NCI-H345 treated with DMSO at 0.1 percent for 48 hours (cell line): ENCODE results near the gene MDN1.
"Not testable (repeated sequence)": the region's sequence is repeated elsewhere in the genome, so short reads cannot be mapped to it uniquely, and the experiment has no call there.

ENCODE experiments used
- DNase-seq: peaks from one replicate; lab custom pipeline; 2025; ENCODE audit not compliant: unreplicated experiment; lab: John Stamatoyannopoulos, UW

The MDN1 gene, protein sequence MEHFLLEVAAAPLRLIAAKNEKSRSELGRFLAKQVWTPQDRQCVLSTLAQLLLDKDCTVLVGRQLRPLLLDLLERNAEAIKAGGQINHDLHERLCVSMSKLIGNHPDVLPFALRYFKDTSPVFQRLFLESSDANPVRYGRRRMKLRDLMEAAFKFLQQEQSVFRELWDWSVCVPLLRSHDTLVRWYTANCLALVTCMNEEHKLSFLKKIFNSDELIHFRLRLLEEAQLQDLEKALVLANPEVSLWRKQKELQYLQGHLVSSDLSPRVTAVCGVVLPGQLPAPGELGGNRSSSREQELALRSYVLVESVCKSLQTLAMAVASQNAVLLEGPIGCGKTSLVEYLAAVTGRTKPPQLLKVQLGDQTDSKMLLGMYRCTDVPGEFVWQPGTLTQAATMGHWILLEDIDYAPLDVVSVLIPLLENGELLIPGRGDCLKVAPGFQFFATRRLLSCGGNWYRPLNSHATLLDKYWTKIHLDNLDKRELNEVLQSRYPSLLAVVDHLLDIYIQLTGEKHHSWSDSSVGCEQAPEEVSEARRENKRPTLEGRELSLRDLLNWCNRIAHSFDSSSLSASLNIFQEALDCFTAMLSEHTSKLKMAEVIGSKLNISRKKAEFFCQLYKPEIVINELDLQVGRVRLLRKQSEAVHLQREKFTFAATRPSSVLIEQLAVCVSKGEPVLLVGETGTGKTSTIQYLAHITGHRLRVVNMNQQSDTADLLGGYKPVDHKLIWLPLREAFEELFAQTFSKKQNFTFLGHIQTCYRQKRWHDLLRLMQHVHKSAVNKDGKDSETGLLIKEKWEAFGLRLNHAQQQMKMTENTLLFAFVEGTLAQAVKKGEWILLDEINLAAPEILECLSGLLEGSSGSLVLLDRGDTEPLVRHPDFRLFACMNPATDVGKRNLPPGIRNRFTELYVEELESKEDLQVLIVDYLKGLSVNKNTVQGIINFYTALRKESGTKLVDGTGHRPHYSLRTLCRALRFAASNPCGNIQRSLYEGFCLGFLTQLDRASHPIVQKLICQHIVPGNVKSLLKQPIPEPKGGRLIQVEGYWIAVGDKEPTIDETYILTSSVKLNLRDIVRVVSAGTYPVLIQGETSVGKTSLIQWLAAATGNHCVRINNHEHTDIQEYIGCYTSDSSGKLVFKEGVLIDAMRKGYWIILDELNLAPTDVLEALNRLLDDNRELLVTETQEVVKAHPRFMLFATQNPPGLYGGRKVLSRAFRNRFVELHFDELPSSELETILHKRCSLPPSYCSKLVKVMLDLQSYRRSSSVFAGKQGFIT (N-terminal part only)

DNA sequence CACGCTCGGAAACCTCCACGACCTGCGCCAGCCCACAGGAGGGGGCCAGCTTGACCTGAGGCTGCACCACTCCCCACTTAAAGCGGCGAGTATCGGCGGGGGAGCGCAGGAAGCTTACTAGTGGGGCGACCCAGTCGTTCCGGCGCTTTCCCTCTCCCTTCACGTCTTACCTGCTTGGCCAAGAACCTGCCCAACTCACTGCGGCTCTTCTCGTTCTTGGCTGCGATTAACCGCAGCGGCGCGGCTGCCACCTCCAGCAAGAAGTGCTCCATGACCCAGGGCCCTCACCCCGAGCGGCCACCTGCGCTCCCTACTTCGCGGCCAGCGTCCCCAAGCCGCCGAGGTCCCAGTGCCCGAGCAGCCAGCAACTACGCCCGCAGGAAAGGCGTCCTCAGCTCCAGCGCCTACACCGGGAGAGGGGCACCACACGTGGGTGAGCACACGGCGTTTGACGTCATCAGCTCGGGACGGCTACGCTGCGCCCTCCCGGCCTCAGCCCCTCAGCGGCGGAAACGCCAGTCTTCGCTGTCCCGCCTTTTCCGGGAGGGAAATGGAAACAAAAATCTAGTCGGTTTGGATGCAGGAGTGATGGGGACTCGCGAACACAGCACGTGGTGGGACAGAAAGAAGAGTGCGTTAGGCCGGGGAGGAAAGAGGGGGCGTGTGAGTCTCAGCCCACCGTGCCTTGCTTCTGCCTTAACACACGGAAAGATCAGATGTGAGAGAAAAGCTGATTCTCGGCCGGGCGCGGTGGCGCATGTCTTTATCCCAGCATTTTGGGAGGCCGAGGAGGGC lies at the start of gene MDN1:
MDN1 (minus strand) TSS at position 459 of the 795 bp plus-strand sequence; CDS start at position 272, 187 bp downstream.
- DNase-seq = peak; percentile 93

DNA sequence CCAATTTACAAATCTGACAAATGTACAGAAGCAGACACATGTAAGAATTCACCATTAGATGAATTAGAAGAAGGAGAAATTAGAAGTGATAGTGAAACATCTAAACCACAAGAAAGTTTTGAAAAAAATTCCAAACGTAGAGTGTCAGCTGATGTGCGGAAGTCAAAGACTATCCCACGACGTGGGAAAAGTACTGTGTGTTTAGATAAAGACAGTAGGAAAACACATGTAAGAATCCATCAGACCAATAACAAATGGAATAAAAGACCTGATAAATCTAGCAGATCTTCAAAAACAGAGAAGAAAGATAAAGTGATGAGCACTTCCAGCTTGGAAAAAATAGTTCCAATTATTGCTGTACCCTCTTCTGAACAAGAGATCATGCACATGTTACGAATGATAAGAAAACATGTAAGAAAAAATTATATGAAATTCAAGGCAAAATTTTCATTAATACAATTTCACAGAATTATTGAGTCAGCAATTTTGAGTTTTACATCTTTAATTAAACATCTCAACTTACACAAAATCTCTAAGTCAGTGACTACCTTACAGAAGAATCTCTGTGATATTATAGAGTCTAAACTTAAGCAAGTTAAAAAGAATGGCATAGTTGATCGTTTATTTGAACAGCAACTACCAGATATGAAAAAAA lies 46.6 kb upstream of the MDN1 start:
- DNase-seq = no peak

DNA sequence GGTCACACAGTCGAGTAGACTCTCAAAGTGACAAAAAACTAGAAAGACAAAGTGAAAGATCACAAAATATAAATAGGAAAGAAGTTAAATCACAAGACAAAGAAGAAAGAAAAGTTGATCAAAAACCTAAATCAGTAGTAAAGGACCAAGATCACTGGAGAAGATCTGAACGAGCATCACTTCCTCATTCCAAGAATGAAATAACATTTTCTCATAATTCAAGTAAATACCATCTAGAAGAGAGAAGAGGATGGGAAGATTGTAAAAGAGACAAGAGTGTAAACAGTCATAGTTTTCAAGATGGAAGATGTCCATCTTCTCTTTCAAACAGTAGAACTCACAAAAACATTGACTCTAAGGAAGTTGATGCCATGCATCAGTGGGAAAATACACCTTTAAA lies 43.1 kb upstream of the MDN1 start:
- no peak for DNase-seq

DNA sequence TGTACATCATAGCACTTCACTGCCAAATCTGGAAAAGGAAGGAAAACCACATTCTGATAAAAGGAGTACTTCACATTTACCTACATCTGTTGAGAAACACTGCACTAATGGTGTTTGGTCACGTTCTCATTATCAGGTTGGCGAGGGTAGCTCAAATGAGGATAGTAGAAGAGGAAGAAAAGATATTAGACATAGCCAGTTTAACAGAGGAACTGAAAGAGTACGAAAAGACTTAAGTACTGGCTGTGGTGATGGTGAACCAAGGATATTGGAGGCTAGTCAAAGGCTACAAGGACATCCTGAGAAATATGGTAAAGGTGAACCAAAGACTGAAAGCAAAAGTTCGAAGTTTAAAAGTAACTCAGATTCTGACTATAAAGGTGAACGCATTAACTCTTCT lies 42.7 kb upstream of the MDN1 start:
- DNase-seq = no peak

DNA sequence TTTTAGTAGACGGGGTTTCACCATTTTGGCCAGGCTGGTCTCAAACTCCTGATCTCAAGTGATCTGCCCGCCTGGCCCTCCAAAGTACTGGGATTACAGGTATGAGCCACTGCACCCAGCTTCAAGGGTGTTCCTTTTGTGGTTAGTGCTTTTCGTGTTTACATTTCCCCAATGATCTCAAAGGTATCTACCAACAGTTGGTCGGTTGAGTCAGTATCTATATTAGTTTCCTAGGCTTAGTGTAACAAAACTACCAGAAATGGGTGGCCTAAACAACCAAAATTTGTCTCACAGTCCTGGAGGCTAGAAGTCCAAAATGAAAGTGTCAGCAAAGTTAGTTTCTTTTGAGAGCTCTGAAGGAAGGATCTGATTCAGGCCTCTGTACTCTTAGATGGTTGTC lies 40.1 kb upstream of the MDN1 start:
- no peak for DNase-seq

DNA sequence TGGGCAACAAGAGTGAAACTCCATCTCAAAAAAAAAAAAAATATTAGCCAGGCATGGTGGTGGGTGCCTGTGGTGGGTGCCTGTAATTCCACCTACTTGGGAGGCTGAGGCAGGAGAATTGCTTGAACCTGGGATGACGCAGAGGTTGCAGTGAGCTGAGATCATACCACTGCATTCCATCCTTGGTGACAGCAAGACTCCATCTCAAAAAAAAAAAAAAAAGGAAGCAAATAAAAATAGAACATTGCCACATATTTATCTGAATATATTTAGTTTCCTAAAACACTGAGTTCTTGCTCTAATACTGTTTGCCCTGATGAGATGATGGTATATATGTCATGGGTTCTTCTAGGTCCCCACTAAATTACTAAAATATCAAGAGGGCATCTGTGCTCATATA lies 38.4 kb upstream of the MDN1 start:
- DNase-seq = no peak

DNA sequence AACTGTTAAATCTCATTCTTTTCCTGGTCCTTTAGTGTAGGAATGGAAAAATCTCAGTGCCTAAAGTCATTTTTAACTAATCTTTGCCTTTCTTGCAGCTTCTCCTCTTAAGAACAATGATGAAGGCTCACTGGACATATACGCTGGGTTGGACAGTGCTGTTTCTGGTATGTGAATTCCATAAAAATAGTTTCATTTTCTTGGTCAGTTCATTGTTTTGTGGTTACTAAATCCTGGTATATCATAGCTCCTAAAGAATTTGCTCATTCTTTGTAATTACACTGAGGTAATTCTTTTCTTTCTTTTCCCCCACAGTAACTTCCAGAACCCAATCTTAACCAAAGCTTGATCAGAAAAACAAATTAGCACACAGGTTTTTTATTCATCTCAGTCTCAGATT lies 33.5 kb upstream of the MDN1 start:
- no peak for DNase-seq

DNA sequence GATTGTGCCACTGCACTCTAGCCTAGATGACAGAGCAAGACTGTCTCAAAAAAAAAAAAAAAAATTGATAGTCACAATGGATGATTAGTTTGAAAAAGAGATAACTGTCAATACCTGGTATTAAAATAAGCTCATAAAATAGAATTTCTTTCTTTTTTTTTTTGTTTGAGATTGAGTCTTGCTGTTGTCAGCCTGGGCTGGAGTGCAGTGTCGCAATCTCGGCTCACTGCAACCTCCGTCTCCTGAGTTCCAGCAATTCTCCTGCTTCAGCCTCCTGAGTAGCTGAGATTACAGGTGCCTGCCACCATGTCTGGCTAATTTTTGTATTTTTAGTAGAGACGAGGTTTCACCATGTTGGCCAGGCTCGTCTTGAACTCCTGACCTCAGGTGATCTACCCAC lies 27.9 kb upstream of the MDN1 start:
- DNase-seq = not testable (repeated sequence)

DNA sequence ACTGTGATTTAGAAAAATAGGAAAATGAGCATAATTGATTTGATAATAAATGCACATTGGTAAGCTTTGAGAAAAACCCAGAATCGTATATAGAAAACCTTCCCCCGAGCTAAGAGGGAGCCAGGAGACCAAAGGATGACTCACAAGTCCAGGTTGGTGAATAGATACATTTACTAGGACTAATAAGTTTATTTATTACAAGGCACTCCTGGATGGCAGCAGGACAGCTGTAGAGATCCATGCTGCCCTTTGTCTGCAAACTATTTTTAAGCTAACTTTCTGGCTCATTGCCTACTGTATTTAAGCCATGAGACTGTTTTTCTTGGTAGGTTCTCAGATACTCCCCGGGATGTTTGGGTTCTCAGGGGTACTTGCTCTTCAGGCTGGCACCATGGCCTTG lies 23.5 kb upstream of the MDN1 start:
- no peak for DNase-seq

DNA sequence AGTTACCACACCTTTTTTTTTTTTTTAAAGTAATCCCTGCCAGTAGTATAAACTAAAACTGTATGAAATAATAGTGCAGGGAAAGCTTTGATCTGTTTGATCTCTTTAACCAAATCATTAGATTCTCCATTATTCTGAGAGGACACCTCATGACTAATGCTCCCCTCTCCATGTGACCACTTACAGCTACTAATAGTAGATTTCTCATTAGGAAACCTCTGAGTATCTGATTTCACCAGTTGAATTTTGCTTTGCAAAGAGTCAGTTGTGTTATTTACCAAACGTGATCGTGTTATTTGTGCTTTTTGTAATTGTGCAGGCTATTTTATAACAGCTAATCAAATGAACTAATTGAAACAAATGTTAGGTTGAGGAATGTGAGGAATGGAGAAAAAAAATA lies 22.6 kb upstream of the MDN1 start:
- DNase-seq = no peak

DNA sequence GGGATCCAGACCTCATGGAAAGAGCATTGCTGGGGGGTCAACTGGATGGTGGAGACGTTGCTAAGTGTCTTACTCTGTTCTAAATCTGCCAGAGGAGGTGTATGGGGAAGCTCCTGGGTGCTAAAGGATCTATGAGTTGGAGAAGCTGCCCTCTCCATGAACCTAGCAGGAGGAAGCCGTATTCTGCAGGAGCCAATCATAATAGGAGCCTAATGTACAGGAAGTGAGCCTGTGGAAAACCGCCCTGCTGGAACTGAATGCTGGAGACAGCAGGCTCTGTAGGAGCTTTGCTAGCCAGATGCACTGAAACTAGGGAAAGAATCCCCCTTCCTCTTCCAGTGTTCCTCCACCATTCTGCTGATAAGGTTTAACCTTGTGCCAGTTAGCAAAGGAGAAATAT lies 20.9 kb upstream of the MDN1 start:
- no peak for DNase-seq

DNA sequence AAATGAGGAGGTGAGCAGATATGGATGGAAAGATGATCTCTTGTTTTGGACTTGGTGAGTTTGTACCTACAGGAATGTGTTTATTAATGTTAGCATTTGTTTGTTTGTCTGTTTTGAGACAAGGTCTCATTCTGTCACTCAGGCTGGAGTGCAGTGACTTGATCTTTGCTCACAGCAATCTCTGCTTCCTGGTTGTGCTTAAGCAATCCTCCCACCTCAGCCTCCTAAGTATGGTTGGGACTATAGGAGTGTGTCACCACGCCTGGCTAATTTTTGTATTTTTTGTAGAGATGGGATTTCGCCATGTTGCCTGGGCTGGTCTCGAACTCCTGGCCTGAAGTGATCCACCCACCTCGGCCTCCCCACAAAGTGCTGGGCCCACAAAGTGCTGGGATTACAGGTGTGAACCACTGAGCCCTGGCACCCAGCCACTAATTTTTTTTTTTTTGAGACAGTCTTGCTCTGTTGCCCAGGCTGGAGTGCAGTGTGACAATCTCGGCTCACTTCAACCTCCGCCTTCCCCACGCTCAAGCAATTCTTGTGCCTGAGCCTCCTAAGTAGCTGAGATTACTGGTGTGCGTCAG lies 17.1 kb upstream of the MDN1 start:
- no peak for DNase-seq

DNA sequence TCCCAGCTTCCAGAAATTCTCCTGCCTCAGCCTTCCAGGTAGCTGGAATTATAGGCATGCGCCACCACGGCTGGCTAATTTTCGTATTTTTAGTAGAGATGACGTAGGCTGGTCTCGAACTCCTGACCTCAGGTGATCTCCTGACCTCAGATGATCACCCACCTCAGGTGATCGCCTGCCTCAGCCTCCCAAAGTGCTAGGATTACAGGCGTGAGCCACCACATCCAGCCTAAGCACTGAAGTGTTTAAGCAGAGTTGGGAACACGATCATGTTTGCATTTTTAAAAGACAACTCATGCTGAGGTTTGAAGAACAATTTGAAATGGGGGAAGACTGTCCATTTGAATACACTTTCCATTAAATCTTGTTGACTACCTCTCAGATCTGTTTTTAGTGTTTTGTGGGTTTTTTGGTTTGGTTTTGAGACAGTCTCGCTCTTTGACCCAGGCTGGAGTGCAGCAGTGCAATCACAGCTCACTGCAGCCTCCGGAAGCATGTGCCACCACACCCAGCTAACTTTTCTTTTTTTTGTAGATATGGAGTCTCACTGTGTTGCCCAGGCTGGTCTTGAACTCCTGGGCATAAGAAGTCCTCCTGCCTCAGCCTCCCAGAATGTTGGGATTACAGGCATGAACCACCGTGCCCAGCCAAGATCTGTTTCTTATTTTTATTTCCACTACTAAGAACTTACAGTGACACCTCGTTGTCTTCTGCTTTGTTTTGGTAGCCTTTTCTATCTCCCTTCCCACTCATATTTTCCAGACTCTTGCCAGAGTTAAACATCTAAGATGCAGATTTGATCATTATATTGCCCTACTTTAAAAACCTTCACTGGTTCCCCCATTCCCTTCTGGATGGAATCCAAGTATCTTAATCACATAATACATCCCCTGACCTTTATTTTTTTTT lies 15.5 kb upstream of the MDN1 start:
- no peak for DNase-seq

DNA sequence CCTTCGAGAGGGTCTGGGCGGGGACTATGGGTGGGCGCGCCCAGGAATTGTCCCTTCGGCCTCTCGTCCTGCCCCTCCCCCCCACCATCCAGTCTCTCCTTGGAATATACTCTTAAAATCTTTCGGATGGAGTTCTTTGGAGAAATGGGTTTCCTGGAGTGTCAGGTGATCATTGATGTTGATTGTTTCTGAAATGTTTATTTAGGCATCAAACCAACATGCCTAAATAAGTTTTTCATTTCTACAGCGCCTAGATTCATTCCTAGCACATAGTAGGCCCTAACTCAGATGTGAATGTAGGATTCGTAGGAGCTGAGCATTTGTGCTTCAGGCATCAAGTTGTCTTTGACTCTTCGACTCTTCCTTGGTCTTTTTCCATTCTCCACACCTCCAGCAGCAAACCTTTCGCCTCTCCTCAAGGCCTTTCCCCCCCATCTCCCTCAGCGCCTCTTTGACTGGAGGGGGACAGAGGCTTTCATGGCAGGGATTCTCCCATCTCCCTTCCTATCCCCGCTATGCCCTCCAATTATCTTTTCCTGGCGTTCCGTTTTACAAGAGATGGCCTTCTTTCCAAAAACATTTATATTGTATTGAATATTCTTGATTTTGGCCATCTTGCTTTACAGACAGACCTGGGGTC lies 10.7 kb upstream of the MDN1 start:
- no peak for DNase-seq

DNA sequence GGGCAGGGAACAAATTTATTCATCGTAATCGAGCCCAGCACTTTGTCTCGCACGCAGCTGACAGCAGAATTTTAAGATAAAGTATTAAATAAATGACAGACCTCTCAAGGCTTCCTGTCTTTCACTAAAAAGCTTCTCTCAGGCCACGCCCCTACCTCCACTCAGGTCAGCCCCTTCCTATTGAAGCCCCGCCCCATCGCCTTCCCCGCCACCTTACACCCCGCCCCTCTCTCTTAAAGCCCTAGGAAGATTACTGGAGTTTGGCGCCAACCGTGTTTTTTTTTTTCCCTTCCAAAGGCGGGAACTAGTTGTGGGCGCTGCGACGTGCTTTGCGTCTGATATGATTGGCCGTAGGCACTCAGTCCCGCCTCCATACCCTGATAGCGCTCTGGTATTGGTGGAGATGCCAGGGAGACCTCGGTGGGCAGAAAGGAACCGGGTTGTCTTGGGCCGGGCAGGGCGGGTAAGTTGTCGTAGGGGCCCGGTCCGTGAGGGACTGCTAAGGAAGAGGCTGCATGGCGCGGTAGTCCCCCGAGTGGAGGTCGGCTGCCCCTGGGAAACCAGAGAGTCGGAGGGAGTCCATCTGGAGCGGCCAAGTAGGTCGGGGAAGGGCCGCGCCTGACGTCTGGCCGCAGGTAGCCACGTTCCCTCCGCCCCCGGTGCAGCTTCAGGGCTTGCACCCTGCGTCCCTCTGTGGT lies 10.0 kb upstream of the MDN1 start, which contains the start of gene CASP8AP2:
CASP8AP2 (plus strand) TSS at position 409 of the 698 bp plus-strand sequence.
- peak; percentile 98 for DNase-seq

DNA sequence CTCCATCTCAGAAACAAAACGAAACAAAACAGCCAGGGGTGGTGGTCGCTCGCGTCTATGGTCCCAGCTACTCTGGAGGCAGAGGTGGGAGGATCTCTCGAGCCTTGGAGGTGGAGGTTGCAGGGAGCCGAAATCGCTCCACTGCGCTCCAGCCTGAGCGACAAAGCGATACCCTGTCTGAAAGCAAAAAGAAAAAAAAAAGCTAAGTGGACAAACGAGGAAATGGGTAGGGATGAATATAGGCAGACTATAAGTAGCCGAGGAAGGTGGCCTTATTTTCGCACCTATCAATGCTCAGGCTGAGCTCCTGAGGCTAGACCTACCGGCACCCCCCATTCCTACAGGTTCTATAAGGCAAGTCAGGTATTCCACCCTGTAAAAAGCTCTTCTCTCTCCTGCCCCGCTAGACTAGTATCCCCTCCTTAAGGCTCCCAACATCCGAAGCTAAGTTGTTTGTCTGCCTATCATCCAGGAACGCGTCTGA lies 9.4 kb upstream of the MDN1 start:
- no peak for DNase-seq

DNA sequence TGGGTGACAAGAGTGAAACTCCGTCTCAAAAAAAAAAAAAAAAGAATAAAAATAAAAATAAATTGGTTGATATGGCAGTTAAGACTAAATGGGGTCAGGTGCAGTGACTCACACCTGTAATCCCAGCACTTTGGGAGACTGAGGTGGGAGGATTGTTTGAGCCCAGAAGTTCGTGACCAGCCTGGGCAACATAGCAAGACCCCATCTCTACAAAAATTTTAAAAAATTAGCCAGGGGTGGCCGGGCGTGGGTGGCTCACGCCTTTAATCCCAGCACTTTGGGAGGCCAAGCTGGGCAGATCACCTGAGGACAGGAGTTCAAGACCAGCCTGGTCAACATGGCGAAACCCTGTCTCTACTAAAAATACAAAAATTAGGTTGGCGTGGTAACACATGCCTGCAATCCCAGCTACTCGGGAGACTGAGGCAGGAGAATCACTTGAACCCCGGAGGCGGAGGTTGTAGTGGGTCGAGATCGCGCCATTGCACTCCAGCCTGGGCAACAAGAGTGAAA lies 8.9 kb upstream of the MDN1 start:
- DNase-seq = not testable (repeated sequence)
